ENCODE results near the gene PRKCD. TPM values are rescaled to one million over a fixed set of nuclear protein-coding genes. Genes with fewer than 3 reads are reported as not detected.
A peak's percentile ranks its signal among the peaks of the same experiment; 100 is the strongest.

The PRKCD gene
- total RNA-seq, 1 experiment from 2014 or later: 22.7 TPM

DNA sequence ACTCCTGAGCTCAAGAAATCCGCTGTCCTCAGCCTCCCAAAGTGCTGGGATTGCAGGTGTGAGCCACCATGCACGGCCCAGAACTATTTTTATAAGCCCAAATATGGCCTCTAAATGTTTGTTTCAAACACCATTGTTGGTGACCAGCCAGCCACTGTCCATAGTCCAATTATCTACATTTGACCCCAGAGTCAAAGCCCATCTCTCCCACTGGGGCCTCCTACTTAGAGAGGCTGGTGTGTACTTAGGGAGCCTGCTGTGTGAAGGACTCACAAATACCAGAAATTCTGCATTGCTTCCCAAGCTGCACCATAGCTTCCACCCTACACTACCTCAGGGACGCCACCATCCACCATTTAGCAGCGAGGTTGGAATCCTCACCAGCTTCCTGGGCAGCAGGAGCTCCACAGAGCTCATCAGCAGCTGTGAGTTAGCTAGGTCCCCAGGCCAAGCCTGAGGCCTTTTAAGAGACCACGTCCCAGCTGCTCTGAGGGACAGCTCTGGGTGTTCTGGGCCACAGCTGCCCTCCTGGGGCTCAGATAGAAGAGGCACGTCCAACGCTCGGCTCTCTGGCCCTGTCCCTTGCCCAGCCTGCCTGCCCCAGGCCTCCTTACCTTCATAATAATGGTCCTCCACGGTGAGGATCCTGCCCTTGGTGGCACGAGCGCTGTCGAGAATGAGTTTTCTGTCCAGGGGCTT, 65.3 kb downstream of the PRKCD start:
- no peaks in the 10 kb centered on the region for H3K9me3 ChIP-seq (ENCODE audit: low read length)
- H4K20me1 ChIP-seq (ENCODE audit: insufficient read depth, low read depth, low read length): peaks cover 30% of the 10 kb centered on the region
- no peak overlapping the region for H3K4me2 ChIP-seq (ENCODE audit: low read depth, low read length, poor library complexity, severe bottlenecking)
- no peaks in the 10 kb centered on the region for H3K27me3 ChIP-seq (ENCODE audit: low read length)
- H3K4me1 ChIP-seq (ENCODE audit: low read length): no peaks in the 10 kb centered on the region
- H3K9ac ChIP-seq (ENCODE audit: low read length): no peak overlapping the region
- no peak for DNase-seq
- no peak overlapping the region for H2AFZ ChIP-seq (ENCODE audit: low read length)
- H3K4me3 ChIP-seq (ENCODE audit: low read length): no peak overlapping the region
- no peak overlapping the region for H3K27ac ChIP-seq (ENCODE audit: low read length)
- no peaks in the 10 kb centered on the region for H3K9me2 ChIP-seq (replicated peaks; ENCODE audit: insufficient read depth, low read length)
- 0 out of 2 replicates have a peak, but pooled peaks cover 5% of the 10 kb centered on the region for H3K79me2 ChIP-seq (ENCODE audit: low read length)
- H3K36me3 ChIP-seq (ENCODE audit: insufficient read depth, low read length): peaks cover 43% of the 10 kb centered on the region

- Histone ChIP-seq H3K36me3 (ENCODE audit: insufficient read depth, low read length) (peaks cover 45% of the 10 kb centered on the region), H3K4me2 (ENCODE audit: low read depth, low read length, poor library complexity, severe bottlenecking) (no peak overlapping the region), H3K4me1 (ENCODE audit: low read length) (no peaks in the 10 kb centered on the region), H2AFZ (ENCODE audit: low read length) (no peak overlapping the region), H4K20me1 (ENCODE audit: insufficient read depth, low read depth, low read length) (peaks cover 32% of the 10 kb centered on the region), H3K27ac (ENCODE audit: low read length) (no peak overlapping the region), H3K9me2 (replicated peaks; ENCODE audit: insufficient read depth, low read length) (no peaks in the 10 kb centered on the region), H3K79me2 (ENCODE audit: low read length) (0 out of 2 replicates have a peak, but pooled peaks cover 5% of the 10 kb centered on the region), H3K27me3 (ENCODE audit: low read length) (no peaks in the 10 kb centered on the region), H3K4me3 (ENCODE audit: low read length) (no peak overlapping the region), H3K9me3 (ENCODE audit: low read length) (no peaks in the 10 kb centered on the region), H3K9ac (ENCODE audit: low read length) (no peak overlapping the region)
- no peak for DNase-seq
These were observed 65.9 kb downstream of the PRKCD start for GRCh38 chr3:53226841-53227407.

- Histone ChIP-seq H3K27ac (ENCODE audit: low read length) (no peak overlapping the region), H3K4me2 (ENCODE audit: low read depth, low read length, poor library complexity, severe bottlenecking) (no peak overlapping the region), H3K4me1 (ENCODE audit: low read length) (no peaks in the 10 kb centered on the region), H3K4me3 (ENCODE audit: low read length) (no peak overlapping the region), H2AFZ (ENCODE audit: low read length) (no peak overlapping the region), H3K27me3 (ENCODE audit: low read length) (no peaks in the 10 kb centered on the region), H3K36me3 (ENCODE audit: insufficient read depth, low read length) (peaks cover 49% of the 10 kb centered on the region), H3K9me2 (replicated peaks; ENCODE audit: insufficient read depth, low read length) (no peaks in the 10 kb centered on the region), H3K9ac (ENCODE audit: low read length) (no peak overlapping the region), H3K79me2 (ENCODE audit: low read length) (0 out of 2 replicates have a peak, but pooled peaks cover 5% of the 10 kb centered on the region), H3K9me3 (ENCODE audit: low read length) (no peaks in the 10 kb centered on the region), H4K20me1 (ENCODE audit: insufficient read depth, low read depth, low read length) (peaks cover 35% of the 10 kb centered on the region)
- no peak for DNase-seq
These were observed 67.2 kb downstream of the PRKCD start for GRCh38 chr3:53227993-53228885.

GRCh38 chr3:53229171-53229570, 68.2 kb downstream of the PRKCD start:
- peaks cover 35% of the 10 kb centered on the region for H4K20me1 ChIP-seq (ENCODE audit: insufficient read depth, low read depth, low read length)

GRCh38 chr3:53229606-53230005, 68.6 kb downstream of the PRKCD start:
- H3K4me3 ChIP-seq (ENCODE audit: low read length): no peak overlapping the region
- no peaks in the 10 kb centered on the region for H3K4me1 ChIP-seq (ENCODE audit: low read length)
- no peak overlapping the region for H3K9ac ChIP-seq (ENCODE audit: low read length)
- peaks cover 35% of the 10 kb centered on the region for H4K20me1 ChIP-seq (ENCODE audit: insufficient read depth, low read depth, low read length)
- no peak overlapping the region for H3K4me2 ChIP-seq (ENCODE audit: low read depth, low read length, poor library complexity, severe bottlenecking)
- H3K79me2 ChIP-seq (ENCODE audit: low read length): 0 out of 2 replicates have a peak, but pooled peaks cover 5% of the 10 kb centered on the region
- no peaks in the 10 kb centered on the region for H3K9me2 ChIP-seq (replicated peaks; ENCODE audit: insufficient read depth, low read length)
- H3K9me3 ChIP-seq (ENCODE audit: low read length): no peaks in the 10 kb centered on the region
- H3K27ac ChIP-seq (ENCODE audit: low read length): no peak overlapping the region
- H2AFZ ChIP-seq (ENCODE audit: low read length): no peak overlapping the region
- DNase-seq: no peak
- H3K36me3 ChIP-seq (ENCODE audit: insufficient read depth, low read length): peaks cover 58% of the 10 kb centered on the region
- H3K27me3 ChIP-seq (ENCODE audit: low read length): no peaks in the 10 kb centered on the region

More at GRCh38 chr3:53229171-53229570, 68.2 kb downstream of the PRKCD start:
- Histone ChIP-seq H3K27me3 (ENCODE audit: low read length) (no peaks in the 10 kb centered on the region), H3K9ac (ENCODE audit: low read length) (no peak overlapping the region), H3K4me2 (ENCODE audit: low read depth, low read length, poor library complexity, severe bottlenecking) (no peak overlapping the region), H3K4me1 (ENCODE audit: low read length) (no peaks in the 10 kb centered on the region), H3K27ac (ENCODE audit: low read length) (no peak overlapping the region), H3K9me3 (ENCODE audit: low read length) (no peaks in the 10 kb centered on the region), H3K79me2 (ENCODE audit: low read length) (0 out of 2 replicates have a peak, but pooled peaks cover 5% of the 10 kb centered on the region), H3K4me3 (ENCODE audit: low read length) (no peak overlapping the region), H2AFZ (ENCODE audit: low read length) (no peak overlapping the region), H3K9me2 (replicated peaks; ENCODE audit: insufficient read depth, low read length) (no peaks in the 10 kb centered on the region), H3K36me3 (ENCODE audit: insufficient read depth, low read length) (peaks cover 57% of the 10 kb centered on the region)
- DNase-seq: no peak

DNA sequence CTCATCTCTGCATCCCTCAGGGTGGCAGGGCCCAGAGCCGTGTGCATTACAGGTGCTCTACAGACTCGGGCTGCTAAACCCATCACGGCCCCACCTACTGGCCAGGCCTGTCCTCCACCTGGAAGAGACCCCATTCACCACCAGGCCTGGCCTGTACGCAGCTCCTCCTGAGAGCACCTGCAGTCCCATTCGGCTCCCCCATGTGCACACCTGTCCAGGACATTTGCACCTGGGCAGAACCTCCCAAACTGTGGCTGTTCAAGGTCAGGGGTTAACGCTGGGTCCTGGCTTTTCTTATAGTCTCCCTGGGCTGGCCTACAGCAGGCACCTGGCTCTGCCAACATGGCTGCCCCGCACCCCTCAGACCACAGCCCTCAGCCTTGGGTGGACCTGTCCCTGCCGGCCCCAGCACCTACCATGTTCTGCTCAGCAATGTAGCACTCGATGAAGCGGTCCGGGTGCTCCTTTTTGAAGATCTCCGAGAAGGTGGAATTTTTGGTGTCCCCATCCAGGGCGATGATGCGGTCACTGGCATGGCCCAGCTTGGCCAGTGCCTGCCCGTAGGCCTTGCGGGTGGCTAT, 69.1 kb downstream of the PRKCD start:
- no peaks in the 10 kb centered on the region for H3K9me2 ChIP-seq (replicated peaks; ENCODE audit: insufficient read depth, low read length)
- H2AFZ ChIP-seq (ENCODE audit: low read length): no peak overlapping the region
- peaks cover 60% of the 10 kb centered on the region for H3K36me3 ChIP-seq (ENCODE audit: insufficient read depth, low read length)
- peaks cover 35% of the 10 kb centered on the region for H4K20me1 ChIP-seq (ENCODE audit: insufficient read depth, low read depth, low read length)
- no peak overlapping the region for H3K9ac ChIP-seq (ENCODE audit: low read length)
- H3K4me1 ChIP-seq (ENCODE audit: low read length): no peaks in the 10 kb centered on the region
- peak; percentile 62 for DNase-seq
- H3K79me2 ChIP-seq (ENCODE audit: low read length): 0 out of 2 replicates have a peak, but pooled peaks cover 5% of the 10 kb centered on the region
- no peaks in the 10 kb centered on the region for H3K27me3 ChIP-seq (ENCODE audit: low read length)
- no peak overlapping the region for H3K4me3 ChIP-seq (ENCODE audit: low read length)
- H3K9me3 ChIP-seq (ENCODE audit: low read length): no peaks in the 10 kb centered on the region
- no peak overlapping the region for H3K4me2 ChIP-seq (ENCODE audit: low read depth, low read length, poor library complexity, severe bottlenecking)
- H3K27ac ChIP-seq (ENCODE audit: low read length): no peak overlapping the region

DNA sequence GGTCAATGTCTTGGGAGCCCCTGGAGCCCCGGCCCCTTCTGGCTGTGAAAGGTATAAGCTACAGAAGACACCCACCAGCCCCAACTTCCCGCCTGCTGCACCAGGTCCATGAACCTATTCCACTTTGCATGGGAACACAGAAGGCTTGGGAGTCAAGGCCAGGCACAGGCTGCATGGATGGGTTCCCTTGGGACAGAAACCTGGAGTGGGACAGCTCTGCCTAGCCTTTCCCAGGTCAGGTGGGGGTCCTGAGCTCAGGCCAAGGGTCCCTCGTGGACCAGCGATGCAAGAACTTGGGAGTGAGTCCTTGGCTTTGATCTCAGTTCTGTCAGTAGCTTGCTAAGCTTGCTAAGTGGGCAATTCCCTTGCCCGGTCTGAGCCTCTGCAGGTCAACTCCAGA, 69.8 kb downstream of the PRKCD start:
- Histone ChIP-seq H4K20me1 (ENCODE audit: insufficient read depth, low read depth, low read length) (peaks cover 33% of the 10 kb centered on the region), H3K27ac (ENCODE audit: low read length) (no peak overlapping the region), H3K9ac (ENCODE audit: low read length) (no peak overlapping the region), H3K79me2 (ENCODE audit: low read length) (0 out of 2 replicates have a peak, but pooled peaks cover 3% of the 10 kb centered on the region), H3K36me3 (ENCODE audit: insufficient read depth, low read length) (peaks cover 56% of the 10 kb centered on the region), H3K9me3 (ENCODE audit: low read length) (no peaks in the 10 kb centered on the region), H3K9me2 (replicated peaks; ENCODE audit: insufficient read depth, low read length) (no peaks in the 10 kb centered on the region), H2AFZ (ENCODE audit: low read length) (no peak overlapping the region), H3K4me2 (ENCODE audit: low read depth, low read length, poor library complexity, severe bottlenecking) (no peak overlapping the region), H3K4me1 (ENCODE audit: low read length) (no peaks in the 10 kb centered on the region), H3K27me3 (ENCODE audit: low read length) (no peaks in the 10 kb centered on the region), H3K4me3 (ENCODE audit: low read length) (no peak overlapping the region)
- DNase-seq: no peak
